Mesendoderm (in vitro differentiated cells): Measurements from ENCODE around the gene NUF2.

Experiments used
- DNase-seq: peaks from one replicate; pipeline ENCODE4 v3.0.0; 2013
- H2AK5ac ChIP-seq: 2 replicates; pipeline ENCODE4 v1.6.1; 2013; ENCODE audit warnings: low read length, inconsistent platforms
- H2BK120ac ChIP-seq: 2 replicates; pipeline ENCODE4 v1.6.1; 2013; ENCODE audit warnings: low read depth, mild to moderate bottlenecking, low read length, moderate library complexity, mixed read lengths
- H2BK15ac ChIP-seq: replicated peaks from 2 replicates; pipeline ENCODE4 v1.6.1; 2013; ENCODE audit warnings: low read depth, mild to moderate bottlenecking, moderate library complexity
- H2BK5ac ChIP-seq: 2 replicates; pipeline ENCODE4 v1.6.1; 2013; ENCODE audit warnings: low read length, inconsistent platforms
- H3K18ac ChIP-seq: 2 replicates; pipeline ENCODE4 v1.6.1; 2013; ENCODE audit warnings: mild to moderate bottlenecking, low read length, mixed read lengths
- H3K23ac ChIP-seq: one replicate; pipeline ENCODE4 v1.6.1; 2013; ENCODE audit warnings: low read length
- H3K27ac ChIP-seq: 2 replicates; pipeline ENCODE4 v1.5.1; 2013; ENCODE audit warnings: low read depth, mild to moderate bottlenecking, inconsistent platforms, low read length, moderate library complexity
- H3K27me3 ChIP-seq: 2 replicates; pipeline ENCODE4 v1.6.1; 2013; ENCODE audit warnings: low read length, control low read depth, mild to moderate bottlenecking, inconsistent platforms; ENCODE audit not compliant: insufficient read depth, poor library complexity
- H3K36me3 ChIP-seq: 2 replicates; pipeline ENCODE4 v1.6.1; 2013; ENCODE audit warnings: low read length, inconsistent platforms; ENCODE audit not compliant: control insufficient read depth, insufficient read depth
- H3K4ac ChIP-seq: one replicate; pipeline ENCODE4 v1.6.1; 2013; ENCODE audit warnings: low read depth, mild to moderate bottlenecking, low read length, moderate library complexity
- H3K4me1 ChIP-seq: 2 replicates; pipeline ENCODE4 v1.6.1; 2013; ENCODE audit warnings: low read depth, low read length, inconsistent platforms; ENCODE audit not compliant: control insufficient read depth
- H3K4me2 ChIP-seq: 2 replicates; pipeline ENCODE4 v1.6.1; 2013; ENCODE audit warnings: low read length
- H3K4me3 ChIP-seq: 2 replicates; pipeline ENCODE4 v1.5.1; 2013; ENCODE audit warnings: mild to moderate bottlenecking, low read length
- H3K56ac ChIP-seq: one replicate; pipeline ENCODE4 v1.6.1; 2013; ENCODE audit warnings: low read length
- H3K79me1 ChIP-seq: 2 replicates; pipeline ENCODE4 v1.6.1; 2013; ENCODE audit warnings: low read length, inconsistent platforms
- H3K79me2 ChIP-seq: 2 replicates; pipeline ENCODE4 v1.6.1; 2013; ENCODE audit warnings: mild to moderate bottlenecking, low read length; ENCODE audit not compliant: control insufficient read depth, insufficient read depth
- H3K9ac ChIP-seq: 2 replicates; pipeline ENCODE4 v1.6.1; 2013; ENCODE audit warnings: low read length, inconsistent platforms
- H4K5ac ChIP-seq: one replicate; pipeline ENCODE4 v1.6.1; 2013; ENCODE audit warnings: low read length
- H4K8ac ChIP-seq: one replicate; pipeline ENCODE4 v1.6.1; 2013; ENCODE audit warnings: low read depth, mild to moderate bottlenecking, control low read depth, low read length, moderate library complexity
- WGBS: extraction: QIAGEN DNeasy Blood & Tissue Kit; methylation state at CpG from one replicate; pipeline ENCODE4 v1.1.7; 2013; ENCODE audit warnings: low lambda C conversion rate, missing lambda C conversion rate; ENCODE audit not compliant: insufficient coverage; ENCODE audit errors: extremely low coverage; 5-methylcytosine and 5-hydroxymethylcytosine counted together

NUF2 gene

GRCh38 chr1:163296504-163297263 is 25.1 kb upstream of the NUF2 start:
- Histone ChIP-seq H2BK5ac (no peak overlapping the region), H4K8ac (no peak overlapping the region), H3K9ac (no peak overlapping the region), H2AK5ac (no peak overlapping the region), H3K4me3 (no peak overlapping the region), H3K36me3 (no peaks in the 10 kb centered on the region), H3K4me2 (no peak overlapping the region), H3K79me2 (no peaks in the 10 kb centered on the region), H3K4ac (no peak overlapping the region), H3K27me3 (no peaks in the 10 kb centered on the region), H3K79me1 (no peaks in the 10 kb centered on the region), H3K56ac (peak overlapping the region; percentile 27), H2BK120ac (no peak overlapping the region), H2BK15ac (no peak overlapping the region), H3K23ac (no peak overlapping the region), H4K5ac (no peak overlapping the region), H3K4me1 (peaks cover 2% of the 10 kb centered on the region), H3K27ac (no peak overlapping the region), H3K18ac (no peak overlapping the region)
- no CpG with 5 or more reads among the region's 1 CpG for WGBS
- no peak for DNase-seq

GRCh38 chr1:163298365-163298764 is 23.4 kb upstream of the NUF2 start:
- H3K4ac ChIP-seq: no peak overlapping the region
- H3K79me1 ChIP-seq: no peaks in the 10 kb centered on the region
- H3K79me2 ChIP-seq: no peaks in the 10 kb centered on the region
- H2BK120ac ChIP-seq: no peak overlapping the region
- no peak overlapping the region for H3K27ac ChIP-seq
- no peak overlapping the region for H4K8ac ChIP-seq
- DNase-seq: peak; percentile 59
- H3K18ac ChIP-seq: no peak overlapping the region
- H3K9ac ChIP-seq: no peak overlapping the region
- no peak overlapping the region for H3K23ac ChIP-seq
- no peaks in the 10 kb centered on the region for H3K36me3 ChIP-seq
- H2AK5ac ChIP-seq: no peak overlapping the region
- H2BK15ac ChIP-seq: no peak overlapping the region
- H3K4me3 ChIP-seq: no peak overlapping the region
- H3K4me1 ChIP-seq: peaks cover 2% of the 10 kb centered on the region
- H2BK5ac ChIP-seq: no peak overlapping the region
- H3K4me2 ChIP-seq: no peak overlapping the region
- H3K27me3 ChIP-seq: no peaks in the 10 kb centered on the region
- no CpG with 5 or more reads among the region's 1 CpG for WGBS
- no peak overlapping the region for H4K5ac ChIP-seq
- no peak overlapping the region for H3K56ac ChIP-seq

DNA sequence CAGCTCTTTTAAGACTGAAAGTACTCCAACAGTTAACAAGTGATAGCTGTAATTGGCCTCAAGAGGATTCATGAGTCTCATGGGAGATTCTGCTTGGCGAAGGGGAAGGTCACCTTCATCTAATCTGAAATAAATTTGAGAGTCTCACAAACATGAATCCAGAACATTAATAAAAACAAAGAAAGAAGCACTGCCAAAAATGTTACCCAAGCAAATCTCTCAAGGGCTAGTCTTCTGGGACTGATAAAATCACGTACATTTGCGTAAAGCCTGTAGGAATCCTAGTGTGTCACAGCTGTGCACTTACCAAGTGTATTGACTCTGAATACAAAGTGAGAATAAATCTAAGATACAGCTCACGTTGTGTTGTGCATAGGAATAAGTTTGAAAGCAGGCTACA is 21.2 kb upstream of the NUF2 start:
- Histone ChIP-seq H3K27me3 (no peaks in the 10 kb centered on the region), H3K27ac (no peak overlapping the region), H3K18ac (no peak overlapping the region), H4K5ac (no peak overlapping the region), H4K8ac (no peak overlapping the region), H3K79me1 (no peaks in the 10 kb centered on the region), H3K56ac (no peak overlapping the region), H3K36me3 (no peaks in the 10 kb centered on the region), H2BK15ac (no peak overlapping the region), H3K9ac (no peak overlapping the region), H3K4me2 (no peak overlapping the region), H3K79me2 (no peaks in the 10 kb centered on the region), H2AK5ac (no peak overlapping the region), H3K4ac (no peak overlapping the region), H2BK5ac (no peak overlapping the region), H3K4me3 (no peak overlapping the region), H2BK120ac (no peak overlapping the region), H3K23ac (no peak overlapping the region), H3K4me1 (peaks cover 2% of the 10 kb centered on the region)
- DNase-seq: no peak
- WGBS: no CpG with 5 or more reads among the region's 4 CpGs

- H3K9ac ChIP-seq: no peak overlapping the region
- H3K4me3 ChIP-seq: no peak overlapping the region
- no peak overlapping the region for H2BK120ac ChIP-seq
- no peak overlapping the region for H2BK15ac ChIP-seq
- H3K27ac ChIP-seq: no peak overlapping the region
- H3K4me2 ChIP-seq: no peak overlapping the region
- H3K79me2 ChIP-seq: no peaks in the 10 kb centered on the region
- no peaks in the 10 kb centered on the region for H3K4me1 ChIP-seq
- H3K23ac ChIP-seq: no peak overlapping the region
- H2BK5ac ChIP-seq: no peak overlapping the region
- H3K79me1 ChIP-seq: no peaks in the 10 kb centered on the region
- DNase-seq: no peak
- no peak overlapping the region for H2AK5ac ChIP-seq
- no peak overlapping the region for H3K56ac ChIP-seq
- H4K8ac ChIP-seq: no peak overlapping the region
- H3K36me3 ChIP-seq: no peaks in the 10 kb centered on the region
- no peak overlapping the region for H4K5ac ChIP-seq
- H3K4ac ChIP-seq: no peak overlapping the region
- no peak overlapping the region for H3K18ac ChIP-seq
- no peaks in the 10 kb centered on the region for H3K27me3 ChIP-seq
- no CpG with 5 or more reads among the region's 5 CpGs for WGBS
Observed at GRCh38 chr1:163303561-163303960, 18.2 kb upstream of the NUF2 start.

GRCh38 chr1:163305441-163305840 is 16.3 kb upstream of the NUF2 start:
- Histone ChIP-seq H4K8ac (no peak overlapping the region), H3K4me2 (no peak overlapping the region), H3K36me3 (no peaks in the 10 kb centered on the region), H3K23ac (no peak overlapping the region), H2BK120ac (no peak overlapping the region), H3K4me3 (no peak overlapping the region), H3K56ac (no peak overlapping the region), H4K5ac (no peak overlapping the region), H3K4ac (no peak overlapping the region), H3K18ac (no peak overlapping the region), H3K79me2 (no peaks in the 10 kb centered on the region), H3K79me1 (no peaks in the 10 kb centered on the region), H3K4me1 (no peaks in the 10 kb centered on the region), H3K9ac (no peak overlapping the region), H2BK5ac (no peak overlapping the region), H3K27ac (no peak overlapping the region), H2AK5ac (no peak overlapping the region), H3K27me3 (no peaks in the 10 kb centered on the region), H2BK15ac (no peak overlapping the region)
- DNase-seq: no peak
- WGBS: no CpG with 5 or more reads among the region's 1 CpG
